AG08395 (cell line): Measurements from ENCODE around the gene POLR1G.
A peak's percentile ranks its signal among the peaks of the same experiment; 100 is the strongest.

Experiments
- DNase-seq: peaks from one replicate; pipeline ENCODE4 v3.0.0; 2012; ENCODE audit warnings: mixed read lengths, low spot score

POLR1G gene

GRCh38 chr19:45406226-45407090 is at the start of gene POLR1G:
POLR1G (plus strand) TSS chr19:45406644; CDS start chr19:45406697, 53 bp downstream.
- DNase-seq: peak; percentile 85

DNA sequence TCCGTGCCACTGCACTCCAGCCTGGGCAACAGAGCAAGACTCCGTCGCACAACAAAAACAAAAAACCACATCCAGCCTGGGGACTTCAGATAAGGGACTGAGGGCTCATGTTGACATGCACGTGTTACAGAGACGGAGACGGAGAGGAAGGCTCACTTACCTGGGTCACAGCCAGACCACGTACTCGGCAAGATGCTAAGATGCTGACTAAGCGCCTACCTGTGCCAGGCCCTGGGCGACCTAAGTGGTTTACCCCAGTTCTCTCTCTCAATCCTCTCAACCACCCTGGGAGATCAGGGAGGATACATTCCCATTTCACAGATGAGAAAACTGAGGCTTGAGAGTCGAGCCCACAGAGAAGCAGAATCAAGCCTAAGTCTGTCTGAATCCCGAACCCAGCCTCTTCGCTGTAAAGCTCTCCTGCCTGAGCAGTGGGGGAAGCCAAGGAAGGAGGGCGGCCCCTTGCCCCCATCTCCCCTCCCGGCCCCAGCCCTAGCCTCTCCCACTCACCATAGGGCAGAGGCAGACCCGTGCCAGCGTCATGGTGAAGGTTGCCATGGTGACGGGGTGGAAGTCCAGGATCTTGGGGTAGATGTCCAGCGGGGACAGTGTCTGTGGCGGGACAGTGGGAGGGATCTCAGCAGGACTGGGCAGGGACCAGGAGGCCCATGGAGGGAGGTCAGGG is 49.5 kb upstream of the POLR1G start:
- no peak for DNase-seq

DNA sequence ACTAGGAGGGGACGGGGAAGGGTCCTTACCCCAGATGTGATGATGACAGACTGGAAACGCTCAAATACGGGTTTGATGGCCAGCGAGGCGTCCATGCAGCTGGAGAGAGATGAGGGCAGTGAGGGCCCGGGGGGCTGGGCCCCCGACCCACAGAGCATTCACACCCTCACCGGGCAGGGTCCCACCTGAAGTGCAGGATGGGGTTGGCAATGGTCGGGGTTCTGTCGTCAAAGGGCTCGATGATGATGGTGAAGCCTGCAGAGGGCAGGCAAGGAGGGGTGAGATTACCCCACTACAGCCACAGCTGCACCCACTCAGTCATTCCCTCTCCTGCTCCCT is 49.0 kb upstream of the POLR1G start:
- no peak for DNase-seq

GRCh38 chr19:45358213-45358792 is 48.1 kb upstream of the POLR1G start:
- DNase-seq: no peak

DNA sequence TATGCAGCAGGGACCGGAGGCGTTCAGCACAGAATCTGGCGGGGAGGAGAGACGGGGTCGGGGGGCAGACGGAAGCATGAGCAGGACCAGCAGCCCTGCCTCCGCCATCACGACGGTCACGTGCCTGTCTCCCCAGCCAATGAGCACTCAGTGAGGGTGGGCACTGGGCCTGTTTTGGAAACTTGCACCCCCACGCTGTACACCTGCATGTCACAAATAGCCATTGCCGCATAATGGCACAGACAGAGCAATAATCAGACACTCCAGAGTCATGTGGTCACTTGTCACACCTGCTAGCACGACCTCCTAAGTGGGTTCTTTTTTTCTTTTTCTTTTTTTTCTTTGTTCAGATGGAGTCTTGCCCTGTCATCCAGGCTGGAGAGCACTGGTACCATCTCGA is 44.8 kb upstream of the POLR1G start:
- no peak for DNase-seq

- DNase-seq: no peak
Measured at GRCh38 chr19:45362291-45362690, 44.2 kb upstream of the POLR1G start.

DNA sequence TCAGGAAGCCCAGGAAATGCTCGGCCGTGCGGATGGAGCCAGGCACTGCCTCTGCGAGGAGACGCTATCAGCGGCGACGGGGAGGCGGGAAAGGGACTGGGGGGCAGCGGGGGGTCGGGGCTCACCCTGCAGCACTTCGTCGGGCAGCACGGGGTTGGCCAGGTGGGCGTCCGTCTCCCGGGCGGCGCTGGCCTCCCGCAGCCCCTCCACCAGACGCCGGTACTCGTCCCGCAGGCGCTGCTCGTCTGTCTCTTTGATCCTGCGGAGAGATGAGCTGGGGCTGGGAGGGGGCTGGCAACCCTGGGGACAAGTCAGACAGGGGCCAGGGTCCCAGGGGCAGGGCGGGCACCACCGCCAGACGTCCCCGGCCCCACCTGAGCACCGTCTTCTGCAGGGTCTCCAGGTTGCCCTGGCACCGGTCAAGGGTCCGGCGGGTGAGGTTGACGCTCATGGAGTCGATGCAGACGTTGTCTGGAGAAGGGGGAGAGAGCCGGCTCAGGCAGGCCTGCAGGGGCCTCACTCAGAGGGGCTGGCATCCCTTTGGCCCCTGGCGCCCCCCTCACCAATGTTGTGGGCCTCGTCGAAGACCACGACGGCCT is 42.5 kb upstream of the POLR1G start:
- no peak for DNase-seq

DNA sequence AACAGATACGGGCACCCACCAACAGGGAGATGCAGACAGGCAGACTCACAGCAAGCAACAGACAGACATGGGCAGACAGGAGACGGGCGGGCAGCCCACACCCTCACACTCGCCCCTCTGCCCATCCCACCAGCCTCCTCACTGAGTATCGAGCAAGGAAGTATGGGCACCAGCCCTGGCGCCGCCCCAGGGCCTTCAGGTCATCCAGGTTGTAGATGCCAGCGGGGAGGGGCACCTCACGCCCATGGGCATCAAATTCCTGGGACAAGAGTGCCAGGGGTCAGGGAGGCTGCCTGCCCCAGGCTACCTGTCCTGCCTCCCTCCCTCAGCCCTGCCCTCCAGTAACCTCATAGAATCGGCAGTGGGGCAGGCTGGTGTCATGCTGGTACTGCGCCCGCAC is 41.7 kb upstream of the POLR1G start:
- no peak for DNase-seq

DNA sequence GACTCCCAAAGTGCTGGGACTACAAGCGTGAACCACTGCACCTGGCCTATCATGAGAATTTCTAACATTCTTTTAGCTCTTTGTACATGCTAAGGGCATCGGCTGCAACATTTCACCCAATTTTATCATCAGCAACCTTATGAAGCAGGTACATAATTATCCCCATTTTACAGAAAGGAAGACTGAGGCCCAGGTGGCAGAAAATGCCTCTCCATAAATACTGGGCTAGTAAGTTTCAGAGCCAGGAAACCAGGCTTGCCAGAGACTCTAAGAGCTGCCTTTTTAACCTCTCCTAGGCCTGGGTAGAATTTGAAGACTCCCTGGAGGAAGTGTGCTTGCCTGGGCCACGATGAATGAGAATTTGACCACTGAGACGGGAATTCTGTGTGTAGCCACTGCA is 38.3 kb upstream of the POLR1G start:
- DNase-seq: no peak

DNA sequence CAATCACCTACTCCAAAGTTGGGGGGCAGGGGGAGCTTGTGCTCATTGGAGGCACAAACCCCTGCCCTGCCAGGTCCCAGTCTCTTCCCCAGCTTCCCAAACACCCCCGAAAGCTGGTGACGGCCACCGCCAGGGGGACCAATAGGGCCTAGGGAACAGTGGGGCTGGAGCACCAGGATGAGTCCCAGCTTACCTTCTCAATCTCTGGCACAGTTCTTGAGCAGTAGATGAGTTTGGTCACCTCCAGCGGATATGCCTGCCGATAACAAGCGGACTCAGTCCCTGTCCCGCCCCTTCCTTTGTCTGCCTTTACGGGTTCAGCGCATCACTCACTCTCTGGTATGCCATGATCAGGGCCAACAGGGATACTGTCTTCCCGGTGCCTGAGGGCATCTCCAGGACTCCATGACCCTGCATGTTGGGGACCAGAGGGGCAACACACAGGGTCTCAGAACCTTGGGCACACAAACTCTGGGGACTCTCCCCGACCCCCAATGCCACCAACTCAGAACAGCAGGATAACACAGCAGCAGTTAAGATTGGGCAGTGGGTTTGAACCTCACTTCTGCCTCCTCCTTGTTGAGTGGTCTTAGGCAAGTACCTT is 37.6 kb upstream of the POLR1G start:
- DNase-seq: no peak

GRCh38 chr19:45370410-45371204 is 35.8 kb upstream of the POLR1G start, which contains the start of gene ERCC2:
ERCC2 (minus strand) TSS chr19:45370573; CDS start chr19:45370540, 33 bp downstream.
- peak; percentile 100 for DNase-seq

DNA sequence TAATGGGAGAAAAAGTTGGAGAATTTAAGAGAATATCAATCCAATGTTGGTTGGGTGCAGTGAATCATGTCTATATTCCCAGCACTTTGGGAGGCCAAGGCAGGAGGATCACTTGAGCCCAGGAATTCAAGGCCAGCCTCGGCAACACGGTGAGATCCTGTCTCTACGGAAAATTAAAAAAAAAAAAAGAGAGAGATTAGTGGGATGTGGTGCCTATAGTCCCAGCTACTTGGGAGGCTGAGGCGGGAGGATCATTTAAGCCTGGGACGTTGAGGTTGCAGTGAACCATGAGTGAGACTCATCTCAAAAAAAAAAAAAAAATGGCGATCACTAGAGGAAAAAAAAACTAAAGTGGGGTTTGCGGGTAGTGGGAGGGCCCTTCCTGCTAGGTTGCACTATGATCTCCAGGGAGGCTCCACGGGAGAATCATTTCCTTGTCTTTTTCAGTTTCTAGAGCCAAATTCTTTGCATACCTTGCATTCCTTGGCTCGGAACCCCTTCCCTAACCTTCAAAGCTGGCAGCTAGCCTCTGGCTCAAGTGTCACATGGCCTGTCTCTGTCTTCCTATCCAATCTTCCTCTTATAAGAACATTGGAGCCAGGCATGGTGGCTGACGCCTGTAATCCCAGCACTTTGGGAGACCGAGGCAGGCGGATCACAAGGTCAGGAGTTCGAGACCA is 30.3 kb upstream of the POLR1G start:
- peak; percentile 90 for DNase-seq

GRCh38 chr19:45380107-45380506 is 26.3 kb upstream of the POLR1G start:
- no peak for DNase-seq

GRCh38 chr19:45382426-45382825 is 24.0 kb upstream of the POLR1G start:
- DNase-seq: no peak

DNA sequence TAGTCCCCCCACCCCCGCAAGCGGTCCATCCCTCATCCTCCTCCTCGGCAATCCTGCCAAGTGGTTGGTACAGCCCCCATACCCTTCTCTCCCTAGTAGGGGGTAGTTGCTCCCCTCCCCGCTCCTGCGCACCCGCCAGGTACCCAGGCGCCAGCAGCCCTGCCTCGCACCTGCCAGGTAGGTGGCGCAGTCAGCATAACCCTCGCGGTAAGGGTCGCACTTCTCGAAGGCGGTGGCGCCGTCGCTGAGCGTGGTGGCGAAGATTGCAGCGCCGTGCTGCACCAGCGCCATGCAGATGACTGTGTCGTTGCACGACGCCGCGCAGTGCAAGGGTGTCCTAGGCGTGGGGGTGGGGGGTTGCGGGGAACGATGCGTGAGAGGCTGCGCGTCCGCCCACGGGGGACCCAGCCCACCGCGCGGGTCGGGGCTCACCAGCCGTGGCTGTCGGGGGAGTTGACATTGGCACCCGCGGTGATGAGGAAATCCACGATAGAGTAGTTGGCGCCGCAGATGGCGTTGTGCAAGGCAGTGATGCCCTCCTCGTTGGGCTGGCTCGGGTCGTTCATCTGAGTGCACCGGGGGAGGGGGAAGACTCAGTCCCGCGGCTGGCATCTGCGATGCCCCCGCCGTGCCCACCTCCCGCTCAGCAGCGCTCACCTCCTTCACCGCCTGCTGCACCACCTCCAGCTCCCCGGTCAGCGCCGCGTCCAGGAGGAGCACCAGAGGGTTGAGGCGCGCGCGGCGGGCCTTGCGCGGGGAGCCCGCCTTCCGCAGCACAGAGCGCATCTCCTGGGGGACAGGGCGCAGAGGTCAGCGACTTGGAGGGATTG is 20.8 kb upstream of the POLR1G start:
- DNase-seq: no peak

GRCh38 chr19:45391346-45391745 is 15.1 kb upstream of the POLR1G start:
- DNase-seq: no peak

GRCh38 chr19:45391871-45392665 is 14.4 kb upstream of the POLR1G start:
- DNase-seq: no peak

GRCh38 chr19:45395821-45396617 is 10.4 kb upstream of the POLR1G start:
- DNase-seq: no peak
